HG03097 (cell line): ENCODE measurements around the gene NEUROG1.
"Not testable (repeated sequence)": the region's sequence is repeated elsewhere in the genome, so short reads cannot be mapped to it uniquely, and the experiment has no call there.

Source experiments
- ATAC-seq: cut with Tn5 transposase; IDR thresholded peaks from one replicate; pipeline ENCODE4 v1.9.1; 2021; ENCODE audit not compliant: unreplicated experiment, low FRiP score

The NEUROG1 gene

GRCh38 chr5:135538261-135538660 lies 2.5 kb upstream of the NEUROG1 start:
- ATAC-seq, result no peak

DNA sequence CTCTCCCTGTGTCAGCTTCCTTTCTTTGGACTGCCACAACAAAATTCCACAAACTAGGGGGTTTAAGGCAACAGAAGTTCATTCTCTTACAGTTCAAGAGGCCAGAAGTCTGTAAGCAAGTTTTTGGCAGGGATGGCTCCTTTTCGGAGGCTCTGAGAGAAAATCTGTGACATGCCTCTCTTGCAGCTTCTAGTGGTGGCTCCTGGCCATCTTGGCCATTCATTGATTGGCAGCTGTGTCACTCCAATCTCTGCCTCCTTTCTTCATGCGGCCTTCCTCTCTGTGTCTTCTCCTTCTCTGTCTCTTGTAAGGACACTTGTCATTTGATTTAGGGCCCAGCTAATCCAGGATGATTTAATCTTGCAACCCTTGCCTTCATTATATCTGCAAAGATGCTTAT lies 2.0 kb upstream of the NEUROG1 start:
- no peak for ATAC-seq

GRCh38 chr5:135537271-135537670 lies 1.5 kb upstream of the NEUROG1 start:
- ATAC-seq, result no peak

- no peak for ATAC-seq
Measured at GRCh38 chr5:135535420-135535819, 344 bp downstream of the NEUROG1 start.

- ATAC-seq, result no peak
Measured at GRCh38 chr5:135534609-135535419, 950 bp downstream of the NEUROG1 start.

GRCh38 chr5:135533794-135534193 lies 2.0 kb downstream of the NEUROG1 start:
- no peak for ATAC-seq

GRCh38 chr5:135533334-135533733 lies 2.4 kb downstream of the NEUROG1 start:
- no peak for ATAC-seq

GRCh38 chr5:135529576-135529975 lies 6.2 kb downstream of the NEUROG1 start:
- ATAC-seq, result not testable (repeated sequence)

- no peak for ATAC-seq
Measured at GRCh38 chr5:135526924-135527323, 8.8 kb downstream of the NEUROG1 start.

DNA sequence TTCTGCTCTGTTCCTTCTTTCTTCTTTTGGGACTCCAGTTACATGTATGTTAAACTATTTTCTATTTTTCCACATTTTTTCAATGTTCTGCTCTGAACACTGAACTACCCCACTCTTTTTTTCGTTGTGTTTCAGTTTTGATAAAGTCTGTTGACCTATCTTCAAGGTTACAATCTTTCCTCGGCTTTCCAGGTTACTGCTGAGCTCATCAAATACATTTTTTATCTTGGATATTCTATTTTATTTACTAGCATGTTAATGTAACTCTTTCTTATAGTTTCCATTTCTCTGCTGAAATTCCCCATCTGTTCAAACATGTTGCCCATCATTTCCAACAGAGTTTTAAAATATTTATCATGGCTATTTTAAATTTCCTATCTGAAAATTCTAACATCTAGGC lies 13.8 kb downstream of the NEUROG1 start:
- no peak for ATAC-seq

DNA sequence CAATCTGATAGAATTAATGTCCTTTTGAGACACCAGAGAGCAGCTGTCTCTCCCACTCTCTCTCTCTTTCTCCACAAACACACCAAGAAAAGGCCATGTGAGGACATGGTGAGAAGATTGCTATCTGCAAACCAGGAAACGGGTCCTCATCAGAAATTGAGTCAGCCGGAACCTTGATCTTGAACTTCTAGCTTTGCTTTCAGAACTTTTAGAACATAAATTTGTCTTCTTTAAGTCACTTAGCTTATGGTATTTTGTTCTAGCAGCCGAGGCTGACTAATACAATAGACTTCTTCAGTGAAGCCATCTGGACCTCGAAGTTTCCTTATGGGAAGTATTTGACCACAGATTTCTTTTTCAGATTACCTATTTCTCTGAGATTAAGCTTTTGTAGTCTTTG lies 18.1 kb downstream of the NEUROG1 start:
- ATAC-seq, result no peak

DNA sequence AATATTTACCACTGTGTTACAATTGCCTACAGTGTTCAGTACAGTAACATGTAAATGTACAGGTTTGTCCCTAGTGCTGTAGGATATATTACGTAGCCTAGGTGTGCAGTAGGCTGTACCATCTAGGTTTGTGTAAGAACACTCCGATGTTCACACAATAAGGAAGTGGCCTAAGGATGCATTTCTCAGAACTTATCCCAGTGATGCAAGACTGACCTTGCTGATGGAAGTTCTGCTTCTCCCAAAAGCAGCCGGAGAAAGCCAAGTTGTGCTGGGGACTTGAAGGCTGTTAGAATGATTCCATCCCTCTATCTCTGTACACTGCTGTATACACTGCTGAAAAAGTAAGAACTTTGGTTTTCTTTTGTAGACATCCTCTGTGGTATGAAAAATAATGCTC lies 21.6 kb downstream of the NEUROG1 start:
- ATAC-seq, result no peak

DNA sequence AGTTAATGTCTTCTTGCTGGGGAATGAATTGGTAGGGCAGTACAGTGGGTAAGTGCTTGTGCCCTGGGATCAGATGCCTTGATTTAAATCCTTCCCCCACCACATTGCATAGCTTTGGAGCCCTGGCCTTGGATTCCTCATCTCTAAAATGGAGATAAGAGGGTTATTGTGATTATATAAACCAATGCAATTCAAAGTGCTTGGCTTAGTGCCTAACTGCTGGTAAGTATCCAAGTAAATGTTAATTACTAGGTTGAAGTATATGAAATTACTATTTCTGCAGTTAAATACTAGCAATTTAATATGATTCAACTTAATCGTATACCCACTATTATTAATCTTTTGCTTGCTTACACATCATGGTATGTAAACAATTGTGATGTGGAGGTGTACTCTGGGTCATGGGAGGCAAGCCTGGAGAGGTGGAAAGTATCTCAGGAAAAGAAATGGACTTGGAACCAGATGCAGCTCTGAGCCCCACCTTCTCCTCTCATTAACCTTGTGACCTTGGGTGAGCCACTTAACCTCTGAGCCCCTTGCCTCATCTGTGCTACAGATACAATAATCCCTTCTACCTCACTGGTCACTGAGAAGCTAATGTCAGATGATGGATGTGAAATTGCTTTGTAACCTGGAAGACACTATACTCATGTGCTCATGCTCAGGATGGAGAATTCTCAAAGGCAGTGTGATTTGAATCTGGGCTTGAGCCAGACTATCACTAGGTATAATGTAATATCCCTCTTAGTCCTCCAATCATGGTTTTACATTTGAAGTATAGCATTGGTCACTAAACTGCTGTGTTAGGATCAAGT lies 23.8 kb downstream of the NEUROG1 start:
- no peak for ATAC-seq

DNA sequence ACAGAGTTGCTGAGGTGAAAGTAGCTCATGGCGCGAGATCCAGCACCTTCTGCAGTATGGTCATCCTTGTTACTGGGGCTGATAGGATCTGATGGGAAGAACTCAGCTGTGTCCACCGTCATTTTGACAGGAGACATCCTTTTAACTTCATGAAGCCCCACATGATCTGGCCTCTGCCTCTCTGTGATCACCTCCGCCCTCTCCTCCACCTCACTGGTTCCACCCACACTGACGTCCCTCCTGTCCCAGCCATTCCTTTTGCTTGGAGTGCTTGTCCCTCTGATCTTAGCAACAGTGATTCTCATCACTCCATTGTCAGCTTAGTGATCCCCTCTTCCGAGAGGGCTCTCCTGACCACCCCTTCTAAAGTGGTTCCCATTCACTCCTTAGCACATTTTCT lies 25.8 kb downstream of the NEUROG1 start:
- ATAC-seq, result no peak

- ATAC-seq, result no peak
Measured at GRCh38 chr5:135508496-135509005, 27.2 kb downstream of the NEUROG1 start.

DNA sequence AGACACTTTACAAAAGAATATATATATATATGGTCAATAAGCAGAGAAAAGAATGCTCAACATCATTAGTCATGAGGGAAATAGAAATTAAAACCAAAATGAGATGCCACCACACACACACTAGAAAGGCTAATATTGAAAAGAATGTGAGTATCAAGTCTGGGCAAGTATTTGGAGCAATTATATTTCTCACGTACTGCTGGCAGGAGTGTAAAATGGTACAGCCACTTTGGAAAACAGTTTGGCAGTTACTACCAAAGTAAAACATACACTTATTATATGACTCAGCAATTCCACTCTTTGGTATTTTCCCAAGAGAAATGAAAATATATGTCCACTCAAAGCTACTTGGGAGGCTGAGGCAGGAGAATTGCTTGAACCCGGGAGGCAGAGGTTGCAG lies 29.8 kb downstream of the NEUROG1 start:
- no peak for ATAC-seq

- ATAC-seq, result no peak
Measured at GRCh38 chr5:135504376-135504775, 31.4 kb downstream of the NEUROG1 start.

DNA sequence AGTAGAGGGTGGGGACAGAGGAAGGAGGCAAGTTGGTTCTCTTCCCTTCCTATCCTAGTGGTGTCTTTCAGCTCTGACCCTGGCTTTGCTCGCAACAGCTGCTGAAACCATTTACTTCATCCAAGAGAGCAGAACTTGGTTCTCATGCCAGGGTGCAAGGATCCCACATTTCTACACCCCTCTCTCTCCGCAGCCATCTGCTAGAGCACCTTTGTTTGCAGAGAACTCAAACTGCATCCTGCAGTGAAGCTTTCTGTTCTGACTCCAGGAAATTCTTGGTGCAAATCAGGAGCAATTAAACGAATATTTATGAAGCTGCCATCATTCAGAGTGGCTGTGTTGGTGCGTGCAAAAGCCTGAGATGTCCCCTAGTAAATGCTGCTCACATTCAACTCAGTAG lies 31.9 kb downstream of the NEUROG1 start:
- ATAC-seq, result no peak

- no peak for ATAC-seq
Measured at GRCh38 chr5:135502836-135503520, 32.8 kb downstream of the NEUROG1 start.

DNA sequence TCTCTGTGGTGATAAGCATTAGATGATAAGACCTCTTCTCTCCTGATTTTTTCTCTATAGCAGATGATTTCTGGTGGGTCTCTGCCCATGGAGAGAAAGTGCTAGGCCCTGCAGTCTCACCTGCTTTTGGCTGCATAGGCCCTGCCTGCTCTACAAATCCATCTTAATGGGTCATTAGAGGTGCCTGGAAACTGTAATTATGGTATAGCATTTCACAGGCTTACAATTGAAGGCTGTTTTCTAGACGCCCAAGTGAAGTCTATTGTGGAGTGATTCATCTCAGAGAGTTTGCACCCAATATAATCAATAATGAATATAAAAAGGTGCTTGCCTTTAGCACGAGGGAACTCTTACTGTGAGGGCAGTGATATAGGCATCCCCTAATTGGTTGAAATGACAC lies 33.8 kb downstream of the NEUROG1 start:
- ATAC-seq, result no peak

GRCh38 chr5:135498637-135498995 lies 37.1 kb downstream of the NEUROG1 start:
- ATAC-seq, result no peak
